NB4 (cell line): ENCODE results near the gene ZNF460.

ENCODE experiments used
- CTCF ChIP-seq: IDR thresholded peaks from one replicate; pipeline ENCODE4 v1.5.1; 2012; ENCODE audit warnings: low read depth, low read length
- POLR2A ChIP-seq: IDR thresholded peaks from 2 replicates; pipeline ENCODE4 v1.6.1; 2011; ENCODE audit warnings: mild to moderate bottlenecking; ENCODE audit not compliant: insufficient read length; ENCODE audit errors: extremely low read depth

- TF ChIP-seq POLR2A (no peak), CTCF (no peak)
These were observed 28.2 kb downstream of the ZNF460 start for GRCh38 chr19:57308514-57308913.
